ENCODE data around the gene CTIF. TPM values are rescaled to one million over a fixed set of nuclear protein-coding genes. Genes with fewer than 3 reads are reported as not detected.

The CTIF gene
- total RNA-seq, 1 donor from 2014 or later, result 60.0 TPM

DNA sequence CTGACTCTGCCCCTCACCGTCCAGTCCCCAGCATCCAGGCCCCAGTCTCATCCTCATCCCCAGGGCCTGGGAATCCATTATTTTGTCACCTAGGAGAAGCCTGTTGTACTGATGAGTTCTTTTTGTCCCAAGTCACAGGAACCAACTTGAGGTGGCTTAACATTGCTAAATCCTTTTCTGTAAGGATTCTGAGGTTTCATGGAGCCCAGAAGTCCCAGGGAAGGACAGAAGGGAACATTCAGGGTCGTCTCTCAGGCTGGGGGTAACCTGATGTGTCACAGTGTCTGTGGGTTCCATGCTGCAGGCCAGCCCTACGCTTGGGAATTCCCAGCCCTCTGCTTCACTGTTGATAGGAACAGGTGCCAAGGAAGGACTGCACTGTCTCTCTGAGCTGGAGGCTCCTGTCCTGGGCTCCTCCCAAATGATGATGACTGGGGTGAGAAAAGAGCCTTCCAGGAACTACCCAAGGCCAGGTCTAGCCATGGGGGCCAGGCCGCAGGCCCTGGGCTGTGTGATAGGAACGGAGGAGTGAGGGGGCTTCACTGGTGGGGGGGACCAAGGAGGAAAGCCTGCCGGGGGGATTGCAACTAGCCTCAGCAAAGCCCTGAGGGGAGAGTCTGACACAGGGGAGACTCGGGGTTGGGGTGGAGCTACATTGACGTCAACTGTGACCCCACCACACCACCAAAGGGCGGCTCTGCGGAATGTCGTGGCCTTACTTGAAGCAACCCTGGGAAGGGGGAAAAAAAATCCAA, 266.2 kb downstream of the CTIF start:
- Histone ChIP-seq H3K9me3 (replicated peaks) (no peaks in the 10 kb centered on the region), H3K4me1 (peaks cover 82% of the 10 kb centered on the region), H3K27me3 (ENCODE audit: low read depth) (no peaks in the 10 kb centered on the region), H3K4me3 (no peak overlapping the region), H3K36me3 (no peaks in the 10 kb centered on the region), H3K27ac (replicated peaks) (peak overlapping the region; percentile 85)
- intact Hi-C loops (cut with micrococcal nuclease), result no loop called here
- TF ChIP-seq, protein P1, sequence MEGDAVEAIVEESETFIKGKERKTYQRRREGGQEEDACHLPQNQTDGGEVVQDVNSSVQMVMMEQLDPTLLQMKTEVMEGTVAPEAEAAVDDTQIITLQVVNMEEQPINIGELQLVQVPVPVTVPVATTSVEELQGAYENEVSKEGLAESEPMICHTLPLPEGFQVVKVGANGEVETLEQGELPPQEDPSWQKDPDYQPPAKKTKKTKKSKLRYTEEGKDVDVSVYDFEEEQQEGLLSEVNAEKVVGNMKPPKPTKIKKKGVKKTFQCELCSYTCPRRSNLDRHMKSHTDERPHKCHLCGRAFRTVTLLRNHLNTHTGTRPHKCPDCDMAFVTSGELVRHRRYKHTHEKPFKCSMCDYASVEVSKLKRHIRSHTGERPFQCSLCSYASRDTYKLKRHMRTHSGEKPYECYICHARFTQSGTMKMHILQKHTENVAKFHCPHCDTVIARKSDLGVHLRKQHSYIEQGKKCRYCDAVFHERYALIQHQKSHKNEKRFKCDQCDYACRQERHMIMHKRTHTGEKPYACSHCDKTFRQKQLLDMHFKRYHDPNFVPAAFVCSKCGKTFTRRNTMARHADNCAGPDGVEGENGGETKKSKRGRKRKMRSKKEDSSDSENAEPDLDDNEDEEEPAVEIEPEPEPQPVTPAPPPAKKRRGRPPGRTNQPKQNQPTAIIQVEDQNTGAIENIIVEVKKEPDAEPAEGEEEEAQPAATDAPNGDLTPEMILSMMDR (IDR thresholded peaks at IDR 0.05; ENCODE audit: borderline replicate concordance), result no peak
- peak; percentile 5 for DNase-seq

DNA sequence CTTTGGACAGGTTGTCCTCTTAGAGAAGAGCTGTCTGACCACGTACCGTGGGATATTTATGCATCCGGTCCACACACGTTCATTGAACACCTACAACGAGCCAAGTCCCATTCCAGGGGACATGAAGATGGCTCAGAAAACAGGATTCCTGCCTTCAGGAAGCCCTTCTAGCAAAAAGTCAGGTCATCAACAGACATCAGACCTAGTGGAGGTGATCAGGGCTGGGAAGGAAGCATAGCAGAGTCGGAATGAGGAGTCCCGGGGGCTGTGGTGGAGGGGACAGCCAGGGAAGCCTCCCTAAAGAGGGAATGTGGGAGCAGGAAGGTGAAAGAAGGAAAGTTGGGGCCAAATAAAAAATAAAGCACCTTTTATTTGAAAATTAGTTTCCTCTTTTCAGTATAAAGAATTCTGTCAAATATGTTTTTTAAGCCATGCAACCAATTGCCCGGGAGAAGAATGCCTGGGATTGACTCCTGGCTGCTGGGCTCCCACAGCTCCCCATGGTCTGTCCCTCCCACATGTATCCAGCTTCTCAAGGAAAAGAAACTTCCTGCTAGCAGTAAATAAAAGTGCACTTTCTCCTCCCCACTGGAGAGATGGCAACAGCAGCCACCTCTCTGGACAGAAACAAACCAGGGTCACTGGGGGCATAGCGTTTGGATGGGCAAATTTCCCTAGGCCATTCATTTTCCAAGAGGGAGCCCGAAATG, 267.1 kb downstream of the CTIF start:
- DNase-seq, result peak; percentile 6
- Histone ChIP-seq H3K4me1 (peaks cover 79% of the 10 kb centered on the region), H3K36me3 (no peaks in the 10 kb centered on the region), H3K9me3 (replicated peaks) (no peaks in the 10 kb centered on the region), H3K4me3 (no peak overlapping the region), H3K27ac (replicated peaks) (peak overlapping the region; percentile 83), H3K27me3 (ENCODE audit: low read depth) (no peaks in the 10 kb centered on the region)
- intact Hi-C loops (cut with micrococcal nuclease), result no loop called here
- TF ChIP-seq, protein P1 (IDR thresholded peaks at IDR 0.05; ENCODE audit: borderline replicate concordance), result no peak

DNA sequence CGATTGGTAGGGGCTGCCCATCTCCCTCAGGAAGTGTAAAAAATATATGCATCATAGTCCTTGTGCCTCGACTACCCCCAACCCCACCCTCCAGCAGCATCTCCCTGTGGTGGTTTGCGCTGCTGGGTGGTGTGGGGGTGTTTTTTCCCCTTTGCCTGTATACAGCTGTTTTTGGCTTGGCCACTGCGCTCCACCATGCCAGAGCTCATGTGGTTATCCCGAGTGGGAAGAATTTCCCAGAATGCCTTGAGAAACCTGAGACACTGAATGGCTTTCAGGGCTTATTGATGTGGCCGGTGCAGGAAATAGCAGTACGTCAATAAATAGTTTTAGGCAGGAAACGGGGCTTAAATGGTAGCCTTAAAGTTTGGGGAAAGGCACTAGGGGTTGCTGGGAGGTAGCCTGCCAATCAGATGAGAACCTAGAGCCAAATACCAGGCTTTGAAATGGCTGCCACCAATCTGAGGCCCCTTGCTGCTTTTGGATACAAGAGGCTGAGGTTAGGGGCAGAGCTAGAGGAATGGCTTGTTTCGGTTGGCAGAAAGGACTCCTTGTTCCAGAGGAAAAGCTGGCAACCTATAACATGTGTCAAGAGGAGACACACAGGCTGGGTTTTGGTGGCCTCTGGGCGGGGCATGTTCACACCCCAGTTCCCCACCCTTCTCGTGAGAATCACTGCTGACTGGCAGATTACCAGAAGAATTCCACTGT, 267.9 kb downstream of the CTIF start:
- Histone ChIP-seq H3K36me3 (no peaks in the 10 kb centered on the region), H3K4me3 (no peak overlapping the region), H3K27me3 (ENCODE audit: low read depth) (no peaks in the 10 kb centered on the region), H3K9me3 (replicated peaks) (no peaks in the 10 kb centered on the region), H3K27ac (replicated peaks) (peak overlapping the region; percentile 83), H3K4me1 (peaks cover 71% of the 10 kb centered on the region)
- intact Hi-C loops (cut with micrococcal nuclease), result no loop called here
- peak; percentile 50 for DNase-seq
- TF ChIP-seq, protein P1 (IDR thresholded peaks at IDR 0.05; ENCODE audit: borderline replicate concordance), result no peak

DNA sequence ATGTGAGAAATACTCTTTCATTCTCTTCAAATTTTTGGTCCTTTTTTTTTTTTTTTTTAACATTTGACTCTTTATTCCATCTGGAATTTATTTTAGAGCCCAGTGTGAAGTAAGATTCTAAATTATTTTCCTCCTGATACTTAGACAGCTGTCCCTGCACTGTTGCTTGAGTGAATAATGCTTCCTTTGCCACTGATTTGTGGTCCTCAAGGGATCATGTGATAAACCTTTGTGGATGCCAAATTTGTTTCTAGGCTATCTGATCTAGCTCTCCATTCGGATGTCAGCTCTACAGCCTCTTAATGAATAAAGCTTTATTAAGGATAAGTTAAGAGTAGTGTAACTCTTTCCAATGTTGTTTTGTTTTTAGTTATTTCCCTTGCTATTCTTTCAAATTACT, 269.6 kb downstream of the CTIF start:
- DNase-seq, result no peak
- intact Hi-C loops (cut with micrococcal nuclease), result no loop called here

DNA sequence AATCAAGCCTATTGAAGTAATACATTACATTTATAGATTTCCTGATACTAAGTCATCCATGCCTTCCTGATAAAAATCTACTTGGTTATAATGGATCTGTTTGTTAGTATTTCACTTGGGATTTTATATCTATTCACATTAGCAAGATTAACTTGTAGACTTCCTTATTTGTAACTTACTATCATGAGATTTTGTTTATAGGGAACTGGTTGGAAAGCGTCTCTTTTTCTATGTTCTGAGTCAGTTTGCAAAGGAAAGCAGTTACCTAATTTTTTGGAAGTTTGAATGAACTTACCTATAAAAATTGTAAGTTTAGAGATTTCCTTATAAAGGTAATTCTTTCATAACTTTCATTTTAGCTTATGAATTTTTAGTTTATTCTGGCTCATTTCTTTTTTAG, 270.5 kb downstream of the CTIF start:
- peaks cover 58% of the 10 kb centered on the region for H3K4me1 ChIP-seq
- no peaks in the 10 kb centered on the region for H3K36me3 ChIP-seq
- TF ChIP-seq, protein P1 (IDR thresholded peaks at IDR 0.05; ENCODE audit: borderline replicate concordance), result no peak
- H3K4me3 ChIP-seq, result no peak overlapping the region
- H3K27ac ChIP-seq (replicated peaks), result peak overlapping the region; percentile 25
- H3K9me3 ChIP-seq (replicated peaks), result no peaks in the 10 kb centered on the region
- H3K27me3 ChIP-seq (ENCODE audit: low read depth), result no peaks in the 10 kb centered on the region
- intact Hi-C loops (cut with micrococcal nuclease), result no loop called here
- no peak for DNase-seq

More for the DNA sequence above, 269.6 kb downstream of the CTIF start:
- Histone ChIP-seq H3K4me1 (peaks cover 58% of the 10 kb centered on the region), H3K9me3 (replicated peaks) (no peaks in the 10 kb centered on the region), H3K36me3 (no peaks in the 10 kb centered on the region), H3K27me3 (ENCODE audit: low read depth) (no peaks in the 10 kb centered on the region), H3K27ac (replicated peaks) (peak overlapping the region; percentile 25), H3K4me3 (no peak overlapping the region)
- TF ChIP-seq, protein P1 (IDR thresholded peaks at IDR 0.05; ENCODE audit: borderline replicate concordance), result no peak

Data from left ventricle myocardium inferior (tissue), 1 donor.